GM19467 (cell line): ENCODE results near the gene WNT3A.

Experiments used
- ATAC-seq: cut with Tn5 transposase; IDR thresholded peaks from one replicate; pipeline ENCODE4 v1.9.1; 2021; ENCODE audit warnings: mild to moderate bottlenecking, moderate library complexity; ENCODE audit not compliant: unreplicated experiment

Gene WNT3A

DNA sequence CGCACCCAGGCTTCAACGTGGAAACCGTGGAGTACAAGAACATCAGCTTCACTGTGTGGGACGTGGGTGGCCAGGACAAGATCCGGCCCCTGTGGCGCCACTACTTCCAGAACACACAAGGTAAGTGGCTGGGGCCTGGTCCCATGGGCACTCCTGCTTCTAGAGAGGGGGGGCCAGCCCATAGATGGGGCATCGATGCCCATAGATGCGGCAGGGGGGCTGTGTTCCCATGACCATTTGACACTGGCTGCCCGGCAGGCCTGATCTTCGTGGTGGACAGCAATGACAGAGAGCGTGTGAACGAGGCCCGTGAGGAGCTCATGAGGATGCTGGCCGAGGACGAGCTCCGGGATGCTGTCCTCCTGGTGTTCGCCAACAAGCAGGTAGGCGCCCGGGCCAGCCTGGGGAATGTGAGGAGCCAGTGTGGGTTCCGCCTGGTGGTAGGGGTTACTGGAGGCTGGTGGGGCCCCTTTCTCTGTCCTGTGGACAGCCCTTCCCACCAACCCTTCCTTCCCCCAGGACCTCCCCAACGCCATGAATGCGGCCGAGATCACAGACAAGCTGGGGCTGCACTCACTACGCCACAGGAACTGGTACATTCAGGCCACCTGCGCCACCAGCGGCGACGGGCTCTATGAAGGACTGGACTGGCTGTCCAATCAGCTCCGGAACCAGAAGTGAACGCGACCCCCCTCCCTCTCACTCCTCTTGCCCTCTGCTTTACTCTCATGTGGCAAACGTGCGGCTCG lies 90.7 kb downstream of the WNT3A start:
- no peak for ATAC-seq

DNA sequence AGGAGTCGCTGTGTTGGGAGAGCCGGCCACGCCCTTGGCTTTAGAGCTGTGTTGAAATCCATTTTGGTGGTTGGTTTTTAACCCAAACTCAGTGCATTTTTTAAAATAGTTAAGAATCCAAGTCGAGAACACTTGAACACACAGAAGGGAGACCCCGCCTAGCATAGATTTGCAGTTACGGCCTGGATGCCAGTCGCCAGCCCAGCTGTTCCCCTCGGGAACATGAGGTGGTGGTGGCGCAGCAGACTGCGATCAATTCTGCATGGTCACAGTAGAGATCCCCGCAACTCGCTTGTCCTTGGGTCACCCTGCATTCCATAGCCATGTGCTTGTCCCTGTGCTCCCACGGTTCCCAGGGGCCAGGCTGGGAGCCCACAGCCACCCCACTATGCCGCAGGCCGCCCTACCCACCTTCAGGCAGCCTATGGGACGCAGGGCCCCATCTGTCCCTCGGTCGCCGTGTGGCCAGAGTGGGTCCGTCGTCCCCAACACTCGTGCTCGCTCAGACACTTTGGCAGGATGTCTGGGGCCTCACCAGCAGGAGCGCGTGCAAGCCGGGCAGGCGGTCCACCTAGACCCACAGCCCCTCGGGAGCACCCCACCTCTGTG lies 91.6 kb downstream of the WNT3A start:
- no peak for ATAC-seq

DNA sequence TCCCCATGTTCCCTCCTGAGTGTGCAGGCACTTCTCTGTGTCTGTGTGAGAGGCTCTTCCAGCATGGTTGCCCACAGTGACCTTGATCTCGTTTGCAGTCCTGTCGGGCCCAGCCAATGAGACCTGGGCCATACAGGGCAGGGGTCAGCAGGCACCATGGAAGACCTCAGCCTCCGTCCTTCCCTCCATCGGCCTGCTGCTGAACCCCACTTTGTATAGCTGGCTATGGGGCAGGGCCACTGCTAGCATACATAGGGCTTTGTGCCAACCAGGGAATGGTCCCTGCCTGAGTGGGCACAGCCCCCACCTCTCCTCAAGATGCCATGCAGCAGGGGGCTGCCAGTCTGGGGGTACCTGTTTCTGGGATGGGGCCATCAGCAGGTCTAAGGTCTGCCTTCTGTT lies 92.5 kb downstream of the WNT3A start:
- no peak for ATAC-seq

DNA sequence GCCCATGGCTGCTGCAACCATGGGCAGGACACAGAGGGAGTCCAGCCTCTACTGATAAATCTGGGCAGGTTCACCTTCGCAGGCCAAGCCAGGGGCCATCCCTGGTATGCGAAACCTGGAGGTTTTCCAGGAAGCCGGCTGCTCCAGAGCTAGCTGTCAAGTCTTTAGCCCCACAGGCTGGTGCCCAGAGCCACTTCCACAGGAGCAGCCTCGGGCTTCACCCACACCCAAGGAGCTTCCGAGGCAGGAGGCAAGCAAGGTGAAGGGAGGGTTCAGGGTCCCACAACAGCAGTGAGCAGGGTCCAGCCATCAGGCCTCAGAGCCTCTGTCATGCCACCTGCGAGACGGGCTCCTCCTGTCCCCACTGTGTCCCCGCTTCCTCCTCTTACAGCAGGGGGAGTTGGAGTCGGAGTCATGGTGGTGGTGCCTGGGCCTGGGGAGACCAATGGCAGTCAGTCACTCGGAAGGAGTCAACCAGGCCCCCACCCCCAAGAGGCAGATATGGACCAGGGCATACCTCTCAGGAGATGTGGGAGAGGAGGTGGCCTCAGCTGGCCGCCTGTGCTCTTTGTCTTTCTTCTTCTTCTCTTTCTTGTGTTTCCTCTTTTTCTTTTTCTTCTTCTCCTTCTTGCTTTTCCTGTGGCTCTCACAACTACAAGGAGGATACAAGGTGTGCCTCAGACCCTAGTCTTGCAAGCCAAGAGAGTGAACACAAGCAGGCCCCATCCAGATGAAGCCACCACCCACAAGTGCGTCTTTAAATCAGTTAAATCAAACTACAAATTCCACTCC lies 94.2 kb downstream of the WNT3A start:
- ATAC-seq, result no peak

DNA sequence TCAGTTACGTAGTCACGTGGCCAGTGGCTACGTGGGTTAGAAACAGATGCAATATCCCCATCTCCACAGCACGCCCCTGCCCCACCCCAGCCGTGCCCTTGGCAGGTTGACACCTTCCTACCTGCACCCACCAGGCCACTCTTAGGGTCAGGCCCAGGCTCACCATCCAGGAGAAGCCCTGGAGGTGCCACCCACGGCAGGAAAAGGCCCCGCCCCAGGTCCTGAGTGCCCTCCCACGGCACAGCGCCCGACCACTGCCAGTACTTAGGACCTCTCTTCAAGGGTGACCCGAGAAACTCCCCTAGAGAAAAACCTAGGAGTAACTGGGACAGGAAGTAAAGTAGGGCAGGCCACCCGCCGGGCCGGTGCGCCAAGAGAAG lies 94.8 kb downstream of the WNT3A start:
- no peak for ATAC-seq

DNA sequence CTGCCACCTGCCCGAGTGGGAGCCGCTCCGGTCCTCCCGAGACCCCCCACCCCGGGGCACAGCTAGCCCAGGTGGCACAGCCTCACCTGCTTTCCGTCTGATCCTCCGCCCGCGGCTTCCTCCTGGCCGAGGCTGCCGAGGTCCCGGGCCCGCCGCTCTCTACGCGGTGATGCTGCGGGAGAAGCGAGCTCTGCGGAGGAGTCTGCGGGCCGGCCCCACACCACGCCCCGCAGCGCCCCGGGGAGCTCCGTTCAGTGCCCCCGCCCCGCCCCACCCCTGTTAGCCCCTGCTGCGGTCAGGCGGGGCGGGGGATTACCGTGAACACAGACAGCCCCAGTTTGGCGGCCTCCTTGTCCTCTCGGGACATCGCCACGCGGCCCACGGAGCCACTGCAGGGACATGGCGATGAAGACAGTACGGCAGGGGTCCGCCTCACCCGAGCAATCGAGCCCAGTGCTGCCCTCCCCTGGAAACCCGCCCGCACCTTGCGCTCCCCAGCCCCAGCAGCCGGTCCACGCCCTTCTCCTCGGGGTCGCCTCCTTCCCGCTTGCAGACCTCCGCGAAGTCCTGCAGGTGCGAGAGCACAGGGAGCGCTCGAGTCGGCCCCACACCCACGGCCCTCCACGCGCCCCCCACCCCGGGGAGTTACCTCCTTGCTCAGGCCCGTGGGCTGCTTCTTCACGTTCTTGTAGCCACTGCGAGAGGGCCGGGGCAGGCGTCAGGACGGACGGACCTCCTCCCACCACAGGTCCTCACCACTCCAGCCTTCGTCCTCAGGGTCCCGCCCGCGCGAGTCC lies 95.4 kb downstream of the WNT3A start:
- peak; percentile 19 for ATAC-seq

GRCh38 chr1:228102791-228103620 lies 96.2 kb downstream of the WNT3A start, which contains the start of gene C1orf35:
TSS of gene C1orf35 (minus strand) at chr1:228103325. CDS start at chr1:228103227, 98 bp downstream.
- ATAC-seq, result peak; percentile 56

GRCh38 chr1:228104526-228105269 lies 97.9 kb downstream of the WNT3A start:
- no peak for ATAC-seq

- no peak for ATAC-seq
Measured at GRCh38 chr1:228105270-228105995, 98.6 kb downstream of the WNT3A start.

DNA sequence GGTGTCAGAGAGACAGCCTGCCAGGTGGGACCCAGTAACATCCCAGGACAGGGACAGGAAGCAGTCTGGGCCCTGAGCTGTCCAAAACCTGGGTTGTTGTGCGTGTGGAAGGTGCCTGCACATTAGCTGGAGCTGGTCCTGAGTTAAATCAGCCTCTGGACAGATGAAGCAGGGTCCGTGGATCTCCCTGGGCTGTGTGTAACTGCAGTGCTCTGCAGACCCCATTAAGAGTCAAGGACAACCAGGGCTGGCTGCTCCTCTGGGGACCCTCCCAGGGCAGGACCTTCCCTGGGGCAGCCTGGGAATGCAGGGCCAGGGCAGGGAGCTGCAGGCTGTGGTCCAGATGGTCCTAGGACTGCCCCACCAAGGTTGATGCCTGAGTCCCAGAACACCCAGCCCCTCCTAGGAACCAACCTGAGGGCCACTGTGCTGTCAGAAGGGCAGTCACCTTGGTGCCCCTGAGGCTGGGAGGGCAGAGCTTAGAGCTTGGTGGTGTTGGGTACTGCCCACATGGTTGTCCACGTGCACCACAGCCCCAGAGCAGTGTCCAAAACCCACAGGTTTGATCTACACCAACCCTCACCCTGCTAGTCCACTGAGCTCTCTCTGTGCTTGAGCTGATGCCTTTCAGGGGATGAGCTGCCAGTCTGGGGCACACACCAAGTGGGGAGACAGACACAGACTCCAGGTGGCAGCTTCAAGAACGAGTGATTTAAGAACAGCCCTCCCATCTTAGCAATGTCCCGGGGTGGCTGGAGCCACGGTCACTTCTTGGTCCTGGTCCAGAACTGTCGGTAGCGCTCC lies 99.4 kb downstream of the WNT3A start:
- ATAC-seq, result no peak

DNA sequence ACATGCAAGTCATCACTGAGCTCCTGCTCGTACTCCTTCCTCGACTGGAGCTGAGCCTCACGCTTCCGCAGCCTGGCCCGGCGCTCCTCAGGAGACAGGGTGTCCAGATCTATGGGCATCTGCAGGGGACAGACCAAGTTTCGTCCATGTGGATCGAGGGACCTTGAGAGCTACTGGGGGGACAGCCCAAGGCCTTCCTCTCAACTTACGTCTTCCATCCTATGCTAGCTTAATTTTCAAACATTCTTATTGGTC lies 99.9 kb downstream of the WNT3A start:
- ATAC-seq, result no peak

DNA sequence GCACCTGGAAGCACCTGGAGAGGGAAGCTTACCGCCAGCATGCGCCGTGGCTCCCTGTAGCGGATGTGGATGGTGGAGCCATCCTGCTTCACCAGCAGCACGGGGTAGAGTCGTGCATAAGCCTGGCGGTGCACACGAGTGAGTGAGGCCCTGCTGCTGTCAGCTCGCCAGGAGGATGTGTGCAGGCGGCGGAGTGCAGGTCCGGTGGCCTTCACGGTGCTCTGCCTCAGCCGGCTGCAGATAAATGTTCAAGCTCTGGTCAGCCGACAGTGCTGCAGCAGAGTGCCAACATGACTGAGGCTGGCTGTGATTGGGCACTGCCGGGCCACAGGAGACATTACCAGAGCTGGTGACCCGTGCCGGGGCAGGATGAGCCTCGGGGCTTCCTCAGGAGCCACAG lies 100.8 kb downstream of the WNT3A start:
- ATAC-seq, result no peak

DNA sequence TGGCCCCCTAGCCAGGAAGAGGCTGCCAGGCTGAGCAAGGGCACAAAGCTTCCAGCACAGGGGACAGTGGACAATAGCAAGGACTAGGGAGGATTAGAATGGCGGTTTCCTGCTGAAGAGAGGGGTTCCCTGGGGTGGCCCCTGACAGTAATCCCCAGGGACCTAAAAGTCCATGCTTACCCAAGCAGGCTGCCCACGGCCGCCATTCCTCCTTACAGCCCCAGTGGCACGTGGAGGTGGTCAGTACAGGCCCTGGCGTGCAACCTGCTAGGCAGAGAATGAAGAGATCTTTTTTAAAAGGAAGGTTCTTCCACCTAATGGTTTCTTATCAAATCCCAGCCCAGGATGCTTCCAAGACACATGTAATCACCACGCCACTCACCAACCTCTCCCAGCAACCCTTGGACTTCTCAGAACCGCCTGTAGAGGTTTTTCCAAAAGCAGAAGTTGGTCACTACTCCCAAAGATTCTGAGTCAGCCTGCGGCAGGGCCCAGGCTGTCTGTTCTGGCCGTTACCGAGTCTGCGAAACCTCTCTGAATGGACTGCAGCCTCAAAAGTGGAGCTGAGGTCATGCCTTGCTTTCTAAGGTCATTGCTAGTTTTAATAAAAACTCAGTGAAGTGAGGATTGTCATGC lies 101.4 kb downstream of the WNT3A start:
- ATAC-seq, result no peak

- ATAC-seq, result no peak
Measured at GRCh38 chr1:228108742-228109072, 101.9 kb downstream of the WNT3A start.

GRCh38 chr1:228109073-228109961 lies 102.5 kb downstream of the WNT3A start, which contains the start of gene MRPL55:
TSS of gene MRPL55 (minus strand) at chr1:228109299. CDS start at chr1:228108260, 1,039 bp downstream.
- peak; percentile 84 for ATAC-seq

GRCh38 chr1:228109962-228110488 lies 103.2 kb downstream of the WNT3A start:
- ATAC-seq, result no peak

DNA sequence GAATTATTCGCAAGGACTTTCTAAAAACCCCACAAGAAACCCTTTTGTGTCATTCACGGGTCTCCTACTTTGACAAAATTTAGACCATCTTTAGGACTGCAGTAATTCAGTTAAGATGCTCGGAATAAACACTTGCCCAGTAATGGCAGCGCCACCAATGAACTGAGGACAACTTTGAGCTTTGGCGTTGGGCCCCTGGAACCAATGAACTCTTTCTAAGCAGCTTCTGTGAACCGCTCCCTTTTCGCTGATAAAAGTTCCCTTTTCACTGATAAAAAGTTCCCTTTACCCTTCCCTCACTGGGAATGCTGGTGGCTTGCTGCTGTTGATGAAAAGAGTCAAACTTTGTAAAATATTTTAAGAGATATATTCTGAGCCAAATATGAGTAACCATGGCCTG lies 103.8 kb downstream of the WNT3A start:
- no peak for ATAC-seq
